Activated CD4-positive, alpha-beta T cell treated with anti-CD3 and anti-CD28 coated beads, Interleukin-2, amount 50 U/mL, for 1 hour (primary cell): Measurements from ENCODE around the gene MDK.

ENCODE experiments used
- DNase-seq: peaks from one replicate; pipeline ENCODE4 v3.0.0-alpha.2; 2020

The MDK gene

GRCh38 chr11:46348566-46349401 is 32.7 kb upstream of the MDK start:
- peak; percentile 41 for DNase-seq

GRCh38 chr11:46350695-46351094 is 30.8 kb upstream of the MDK start:
- no peak for DNase-seq

GRCh38 chr11:46351148-46351547 is 30.3 kb upstream of the MDK start:
- no peak for DNase-seq

DNA sequence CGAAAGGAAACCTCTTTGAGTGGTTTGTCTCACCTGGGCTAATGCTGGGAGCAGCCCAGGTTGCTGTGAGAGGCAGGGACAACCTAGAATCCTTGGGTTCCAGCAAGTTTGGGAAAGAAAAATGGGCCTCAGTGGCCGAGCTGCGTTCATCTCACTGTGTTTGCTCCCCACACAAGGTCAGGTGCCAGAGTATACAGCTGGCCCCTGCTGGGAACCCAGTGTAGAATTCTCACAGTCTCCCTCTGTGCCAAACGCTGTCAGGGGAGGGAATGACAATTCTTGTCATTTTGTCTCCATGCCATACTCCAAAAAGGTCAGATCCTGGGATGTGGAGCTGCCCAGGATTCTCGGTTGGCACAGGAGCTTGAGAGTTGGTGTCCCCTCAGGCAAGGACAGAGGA is 29.9 kb upstream of the MDK start:
- no peak for DNase-seq

- peak; percentile 79 for DNase-seq
Measured at GRCh38 chr11:46352063-46352841, 29.2 kb upstream of the MDK start.

GRCh38 chr11:46353698-46354097 is 27.8 kb upstream of the MDK start:
- DNase-seq = no peak

DNA sequence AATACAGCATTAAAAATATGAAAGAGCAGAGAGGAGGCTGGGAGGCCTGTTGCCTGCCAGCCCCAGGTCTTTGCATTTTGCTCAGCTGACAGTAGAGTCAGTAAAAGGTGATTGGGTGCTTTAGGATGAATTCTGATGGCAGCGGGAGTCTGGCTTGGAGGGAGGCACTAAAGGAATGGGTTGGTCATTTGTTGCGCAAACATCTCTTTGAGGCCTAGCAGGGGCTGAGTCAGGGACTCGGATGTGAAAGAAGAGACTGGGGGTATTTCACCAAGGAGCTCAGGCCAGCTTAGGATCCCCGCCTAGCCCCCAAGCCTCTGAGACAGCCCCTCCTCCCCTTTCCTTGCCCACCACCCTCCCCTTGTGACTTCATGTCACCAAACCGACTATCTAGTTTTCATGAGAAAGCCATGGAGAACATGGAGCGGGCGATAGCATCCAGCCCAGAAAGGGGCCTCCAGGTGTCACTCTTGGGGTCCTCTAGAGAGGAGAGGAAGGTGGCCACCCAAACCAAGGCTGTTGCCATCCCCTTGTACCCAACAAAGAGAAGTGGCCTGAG is 24.5 kb upstream of the MDK start:
- DNase-seq = no peak

DNA sequence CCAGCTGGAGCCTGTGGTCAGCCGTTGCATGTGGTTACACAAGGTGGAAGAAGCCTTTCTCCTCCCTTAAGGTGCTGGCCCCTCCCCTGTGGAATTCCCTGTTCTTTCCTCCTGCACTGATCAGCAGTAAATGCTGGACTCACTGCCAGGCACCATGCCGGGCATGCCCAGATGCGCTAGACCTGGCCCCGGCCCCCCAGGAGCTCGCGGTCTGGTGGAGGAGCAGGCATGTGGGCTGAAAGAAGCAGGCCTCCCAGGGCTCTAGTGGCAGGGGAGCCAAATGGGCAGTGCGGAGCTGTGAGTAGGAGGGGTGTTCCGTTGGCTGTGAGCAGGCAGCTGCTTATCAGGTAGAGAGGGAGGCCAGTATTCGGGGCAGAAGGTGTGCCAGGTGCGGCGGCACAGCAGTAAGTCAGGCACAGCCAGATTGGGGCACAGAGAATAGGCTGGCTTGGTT is 24.0 kb upstream of the MDK start:
- DNase-seq = no peak

GRCh38 chr11:46359953-46360352 is 21.5 kb upstream of the MDK start:
- no peak for DNase-seq

- DNase-seq = no peak
Measured at GRCh38 chr11:46360878-46361277, 20.6 kb upstream of the MDK start.

DNA sequence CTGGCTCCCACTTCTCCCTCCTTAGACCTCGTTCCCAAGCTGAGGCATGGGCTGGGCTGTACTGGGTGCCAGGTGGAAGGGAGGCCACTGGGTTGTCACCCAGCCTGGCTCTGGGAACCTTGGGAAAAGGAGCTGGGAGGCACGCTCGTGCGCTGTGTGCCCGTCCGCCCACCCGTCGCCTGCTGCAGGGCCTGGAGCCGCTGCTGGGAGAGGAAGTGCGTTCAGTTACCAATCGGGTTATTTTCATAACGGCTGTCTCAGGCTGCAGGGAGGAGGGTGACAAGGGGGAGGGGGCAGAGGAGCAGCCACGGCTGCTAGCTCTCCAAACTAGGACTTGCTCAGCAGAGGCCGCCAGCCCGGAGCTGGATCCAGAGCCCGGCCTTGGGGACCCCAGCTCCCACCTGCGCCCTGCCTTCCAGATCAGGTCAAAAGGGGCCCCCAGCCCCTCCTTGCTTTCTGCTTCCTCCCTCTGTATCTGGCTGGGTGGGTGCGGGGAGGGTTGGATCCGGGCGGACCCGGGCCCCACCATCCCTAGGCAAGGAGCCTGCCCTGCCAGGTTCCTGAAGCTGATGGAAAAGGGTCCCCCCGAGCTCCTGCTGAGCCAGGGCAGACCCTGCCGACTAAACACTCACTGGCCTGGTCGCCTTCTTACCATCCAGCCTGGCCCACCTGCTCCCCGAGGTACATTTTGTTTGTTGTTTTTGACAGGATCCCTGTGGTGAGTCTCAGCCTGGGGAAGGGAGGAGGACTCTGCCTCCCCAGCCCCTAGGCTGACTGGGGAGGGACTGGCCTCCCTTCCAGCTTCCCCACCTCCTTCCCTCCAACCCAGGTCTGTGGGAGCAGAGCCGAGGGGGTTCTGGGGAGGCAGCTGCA is 19.9 kb upstream of the MDK start:
- peak; percentile 60 for DNase-seq

GRCh38 chr11:46362156-46363030 is 19.1 kb upstream of the MDK start:
- no peak for DNase-seq

DNA sequence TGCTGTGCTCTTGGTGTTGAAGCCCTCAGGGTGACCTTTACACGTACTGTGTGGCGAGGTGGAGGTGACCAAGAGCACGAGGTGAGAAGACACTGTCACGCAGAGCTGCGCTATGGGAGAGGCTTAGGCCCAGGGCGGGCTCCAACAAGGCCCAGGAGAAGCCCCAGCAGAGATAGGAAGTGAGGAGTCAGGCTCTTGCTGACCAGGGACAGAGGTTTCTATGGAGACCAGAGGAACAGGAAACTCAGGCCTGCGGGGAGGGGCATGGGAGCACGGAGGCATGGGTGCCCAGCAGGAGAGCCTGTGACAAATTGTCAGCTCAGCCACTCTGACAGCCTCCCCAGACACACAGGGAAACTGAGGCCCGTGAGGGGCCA is 18.4 kb upstream of the MDK start:
- no peak for DNase-seq

DNA sequence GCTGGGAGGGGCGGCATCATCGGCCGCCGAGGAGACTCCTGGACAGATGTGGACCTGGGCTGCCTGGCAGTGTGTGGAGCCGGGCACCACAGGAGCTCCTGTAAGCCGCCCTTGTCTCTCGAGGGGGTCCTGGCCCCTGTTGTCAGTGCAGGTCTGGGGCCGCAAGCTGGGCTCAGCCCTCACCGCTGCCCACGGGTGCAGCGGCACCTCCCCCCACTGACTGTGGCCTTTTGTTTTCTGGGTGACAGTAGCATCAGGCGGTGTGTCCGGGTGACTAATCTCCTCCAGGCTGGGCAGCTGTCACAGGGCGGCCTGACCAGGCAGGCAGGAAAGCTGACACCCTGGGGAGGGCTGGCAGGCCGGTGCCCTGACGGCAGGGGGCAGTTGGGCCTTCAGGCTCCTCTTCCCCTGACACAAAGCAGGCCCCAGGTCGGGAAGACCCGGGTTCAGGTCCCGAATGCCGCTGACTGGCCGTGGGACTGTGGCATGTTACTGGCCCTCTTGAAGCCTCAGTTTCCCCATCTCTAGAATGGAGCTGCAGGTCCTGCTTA is 17.9 kb upstream of the MDK start:
- no peak for DNase-seq

DNA sequence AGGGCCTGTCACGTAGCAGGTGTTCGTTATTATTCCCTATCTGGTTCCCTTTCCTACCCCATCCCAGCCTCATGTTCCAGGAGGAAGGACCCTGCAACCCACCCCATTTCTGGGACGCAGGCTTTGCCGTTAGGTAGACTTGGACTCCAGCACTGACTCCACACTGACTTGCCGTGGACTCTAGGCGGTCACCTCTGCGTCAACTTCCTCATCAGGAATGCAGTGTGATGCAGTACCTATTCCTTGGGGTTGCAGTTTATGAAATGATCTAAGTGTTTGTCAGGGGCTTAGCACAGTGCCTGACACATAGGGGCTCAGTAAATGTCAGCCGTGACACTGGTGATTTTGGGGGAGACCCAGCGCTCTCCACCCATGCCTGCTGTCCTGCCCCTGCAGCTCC is 17.4 kb upstream of the MDK start:
- DNase-seq = no peak

- DNase-seq = no peak
Measured at GRCh38 chr11:46364791-46365190, 16.7 kb upstream of the MDK start.

DNA sequence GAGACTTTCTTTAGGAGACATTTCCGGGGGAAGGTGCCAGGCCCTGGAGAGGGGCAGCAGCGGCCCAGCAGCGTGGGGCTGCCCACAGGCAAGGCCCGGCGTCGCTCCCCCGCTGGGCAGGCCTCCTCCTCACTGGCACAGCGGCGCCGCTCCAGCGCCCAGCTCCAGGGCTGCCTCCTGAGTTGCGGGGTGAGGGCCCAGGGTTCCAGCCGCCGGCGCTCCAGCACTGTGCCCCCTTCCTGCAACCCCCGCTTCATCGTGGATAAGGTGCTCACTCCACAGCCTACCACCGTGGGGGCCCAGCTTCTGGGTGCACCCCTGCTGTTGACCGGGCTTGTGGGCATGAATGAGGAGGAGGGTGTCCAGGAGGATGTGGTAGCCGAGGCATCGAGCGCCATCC is 15.2 kb upstream of the MDK start:
- DNase-seq = no peak

GRCh38 chr11:46366661-46367161 is 14.8 kb upstream of the MDK start:
- DNase-seq = no peak

GRCh38 chr11:46367244-46367915 is 14.1 kb upstream of the MDK start:
- DNase-seq = peak; percentile 74

DNA sequence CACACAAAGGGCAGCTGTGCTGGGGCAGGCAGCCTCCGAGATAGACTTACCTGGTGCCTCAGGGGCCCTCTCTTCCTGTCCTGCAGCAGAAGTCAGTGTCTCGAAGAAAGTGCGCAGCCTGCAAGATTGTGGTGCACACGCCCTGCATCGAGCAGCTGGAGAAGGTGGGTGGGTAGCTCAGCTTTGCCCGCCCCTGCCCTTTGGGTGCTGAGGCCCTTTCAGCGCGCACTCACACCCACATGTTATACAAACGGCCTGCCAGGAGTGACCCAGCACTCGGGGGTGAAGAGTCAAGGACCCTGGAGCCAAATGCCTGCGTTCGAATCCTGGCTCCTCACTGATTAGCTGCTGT is 13.6 kb upstream of the MDK start:
- DNase-seq = no peak
